NCI-H1417 (cell line): Measurements from ENCODE around the gene PTCD1.

ENCODE experiments used
- DNase-seq, 3 experiments: peaks; one replicate each; lab custom pipeline; 2025; lab: John Stamatoyannopoulos, UW

PTCD1 gene

GRCh38 chr7:99438573-99439480, at the start of gene PTCD1, which contains the start of gene CPSF4:
TSS of gene PTCD1 (minus strand) at chr7:99438798. CDS start at chr7:99435242, 3,556 bp downstream.
TSS of gene CPSF4 (plus strand) at chr7:99438943. CDS start at chr7:99439083, 140 bp downstream.
- peak; percentile 95 to 97 (median 96) for DNase-seq

- no peak for DNase-seq
Observed at GRCh38 chr7:99485094-99485493, 46.5 kb upstream of the PTCD1 start.

GRCh38 chr7:99478464-99479440, 40.2 kb upstream of the PTCD1 start:
- DNase-seq = no peak

GRCh38 chr7:99476107-99476506, 37.5 kb upstream of the PTCD1 start:
- no peak for DNase-seq

- peak in 2 of 3 experiments; percentile 55 to 72 for DNase-seq
Observed at GRCh38 chr7:99473315-99473596, 34.7 kb upstream of the PTCD1 start.

- DNase-seq = peak; percentile 97 to 99 (median 98)
Observed at GRCh38 chr7:99472561-99473314, 34.1 kb upstream of the PTCD1 start, which contains the start of gene ZNF789. TSS of gene ZNF789 (plus strand) at chr7:99472890. CDS start at chr7:99476457, 3,567 bp downstream.

GRCh38 chr7:99469381-99470065, 30.9 kb upstream of the PTCD1 start:
- no peak for DNase-seq

- no peak for DNase-seq
Observed at GRCh38 chr7:99468336-99468918, 29.8 kb upstream of the PTCD1 start.

- DNase-seq = no peak
Observed at GRCh38 chr7:99465421-99465768, 26.8 kb upstream of the PTCD1 start.

- DNase-seq = no peak
Observed at GRCh38 chr7:99461221-99461620, 22.6 kb upstream of the PTCD1 start.

- DNase-seq = no peak
Observed at GRCh38 chr7:99460651-99461050, 22.1 kb upstream of the PTCD1 start.

GRCh38 chr7:99459087-99459486, 20.5 kb upstream of the PTCD1 start:
- DNase-seq = peak in 1 of 3 experiments; percentile 26

- DNase-seq = no peak
Observed at GRCh38 chr7:99457650-99458493, 19.3 kb upstream of the PTCD1 start.

GRCh38 chr7:99457050-99457649, 18.6 kb upstream of the PTCD1 start:
- no peak for DNase-seq

GRCh38 chr7:99456288-99456687, 17.7 kb upstream of the PTCD1 start:
- DNase-seq = no peak

GRCh38 chr7:99455874-99456273, 17.3 kb upstream of the PTCD1 start:
- DNase-seq = no peak

- no peak for DNase-seq
Observed at GRCh38 chr7:99453105-99453504, 14.5 kb upstream of the PTCD1 start.

GRCh38 chr7:99452541-99452940, 13.9 kb upstream of the PTCD1 start:
- no peak for DNase-seq

- DNase-seq = no peak
Observed at GRCh38 chr7:99451936-99452335, 13.3 kb upstream of the PTCD1 start.
